ENCODE results near the gene POLR2L. TPM values are rescaled to one million over a fixed set of nuclear protein-coding genes. Genes with fewer than 3 reads are reported as not detected.

The POLR2L gene
- total RNA-seq, 4 donors from 2014 or later: 71.4 to 189 (median 92.3) TPM

- Histone ChIP-seq H3K9me3 (no peaks in the 10 kb centered on the region), H3K27ac (replicated peaks in 1 of 4) (peak overlapping the region; percentile 88 to 93 (median 90)), H3K4me3 (peak overlapping the region; percentile 78 to 94 (median 84)), H3K27me3 (peaks cover 0 to 55% (median 43%) of the 10 kb centered on the region in 4 donors), H3K36me3 (peaks cover 5 to 14% (median 13%) of the 10 kb centered on the region in 4 donors), H3K4me1 (peaks cover 86 to 96% (median 94%) of the 10 kb centered on the region in 4 donors)
- TF ChIP-seq EP300 (IDR thresholded peaks at IDR 0.05) (no peak), POLR2AphosphoS5 (IDR thresholded peaks at IDR 0.05) (no peak), POLR2A (IDR thresholded peaks at IDR 0.05; ENCODE audit: low read depth) (no peak), CTCF (IDR thresholded peaks at IDR 0.05) (no peak)
- intact Hi-C loops (cut with DNase I): no loop called here
- WGBS: 58% methylated on average over 22 of the region's 23 CpGs
- no peak for DNase-seq (ENCODE audit: extremely low spot score)
Observed at GRCh38 chr11:831961-832528, 10.3 kb downstream of the POLR2L start.

GRCh38 chr11:831118-831864 lies 11.0 kb downstream of the POLR2L start:
- H3K27me3 ChIP-seq: peaks cover 0 to 63% (median 51%) of the 10 kb centered on the region in 4 donors
- DNase-seq (ENCODE audit: extremely low spot score): no peak
- no peaks in the 10 kb centered on the region for H3K9me3 ChIP-seq
- WGBS: 82% methylated on average over 7 of the region's 31 CpGs
- H3K4me3 ChIP-seq: peak overlapping the region in 2 of 4 donors; percentile 39 to 43
- intact Hi-C loops (cut with DNase I): no loop called here
- peaks cover 86 to 96% (median 94%) of the 10 kb centered on the region in 4 donors for H3K4me1 ChIP-seq
- peaks cover 0 to 6% (median 5%) of the 10 kb centered on the region in 4 donors for H3K36me3 ChIP-seq
- TF ChIP-seq POLR2A (IDR thresholded peaks at IDR 0.05; ENCODE audit: low read depth) (no peak), EP300 (IDR thresholded peaks at IDR 0.05) (no peak), POLR2AphosphoS5 (IDR thresholded peaks at IDR 0.05) (no peak), CTCF (IDR thresholded peaks at IDR 0.05) (no peak)
- no peak overlapping the region for H3K27ac ChIP-seq (replicated peaks in 1 of 4)

GRCh38 chr11:830295-831117 lies 11.8 kb downstream of the POLR2L start:
- WGBS: no CpG with 5 or more reads among the region's 78 CpGs
- Histone ChIP-seq H3K27ac (replicated peaks in 1 of 4) (peak overlapping the region in 1 of 4 donors; percentile 68), H3K36me3 (peaks cover under 1 to 7% (median 3%) of the 10 kb centered on the region in 4 donors), H3K9me3 (no peaks in the 10 kb centered on the region), H3K27me3 (peaks cover 0 to 71% (median 58%) of the 10 kb centered on the region in 4 donors), H3K4me1 (peaks cover 84 to 96% (median 91%) of the 10 kb centered on the region in 4 donors), H3K4me3 (peak overlapping the region; percentile 39 to 54 (median 45))
- no peak for DNase-seq (ENCODE audit: extremely low spot score)
- intact Hi-C loops (cut with DNase I): no loop called here
- TF ChIP-seq EP300 (IDR thresholded peaks at IDR 0.05) (no peak), POLR2AphosphoS5 (IDR thresholded peaks at IDR 0.05) (peak in 1 of 2 donors; percentile 64), POLR2A (IDR thresholded peaks at IDR 0.05; ENCODE audit: low read depth) (no peak), CTCF (IDR thresholded peaks at IDR 0.05) (no peak)

GRCh38 chr11:829847-830294 lies 12.5 kb downstream of the POLR2L start:
- WGBS: no CpG with 5 or more reads among the region's 39 CpGs
- H3K27me3 ChIP-seq: peaks cover 0 to 77% (median 62%) of the 10 kb centered on the region in 4 donors

More at GRCh38 chr11:829847-830294, 12.5 kb downstream of the POLR2L start:
- peak overlapping the region; percentile 36 to 68 (median 49) for H3K27ac ChIP-seq (replicated peaks in 1 of 4)
- TF ChIP-seq POLR2A (IDR thresholded peaks at IDR 0.05; ENCODE audit: low read depth): no peak
- TF ChIP-seq POLR2AphosphoS5 (IDR thresholded peaks at IDR 0.05): no peak
- TF ChIP-seq CTCF (IDR thresholded peaks at IDR 0.05): no peak
- no peak for TF ChIP-seq EP300 (IDR thresholded peaks at IDR 0.05)
- intact Hi-C loops (cut with DNase I): no loop called here
- H3K4me3 ChIP-seq: peak overlapping the region; percentile 39 to 54 (median 45)
- H3K36me3 ChIP-seq: peaks cover 7 to 13% (median 10%) of the 10 kb centered on the region in 4 donors
- DNase-seq (ENCODE audit: extremely low spot score): no peak
- H3K9me3 ChIP-seq: no peaks in the 10 kb centered on the region
- peaks cover 78 to 90% (median 85%) of the 10 kb centered on the region in 4 donors for H3K4me1 ChIP-seq
